ENCODE results near the gene MOB4.

The MOB4 gene

DNA sequence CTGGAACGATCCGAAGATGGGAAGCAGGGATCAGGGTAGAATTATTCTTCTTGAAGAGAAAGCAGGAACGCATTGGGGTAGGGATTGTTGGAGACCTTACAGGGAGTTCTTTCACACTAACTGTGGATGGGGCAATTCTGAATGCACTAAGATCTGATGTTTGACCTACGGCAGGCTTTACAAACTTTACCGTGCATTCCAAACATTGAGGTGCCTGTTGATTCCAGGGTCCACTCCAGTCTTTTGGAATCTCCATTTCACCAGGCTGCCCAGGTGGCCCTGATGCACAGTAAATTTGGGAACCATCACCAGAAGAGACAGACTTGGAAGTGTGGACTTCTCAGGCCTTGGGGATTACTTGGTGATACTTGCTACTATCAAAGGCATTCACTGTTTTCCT, 82.6 kb downstream of the MOB4 start:
- Histone ChIP-seq H3K9me2 (ENCODE audit: low read depth, low read length) (no peaks in the 10 kb centered on the region), H4K20me1 (ENCODE audit: insufficient read depth, low read length) (no peaks in the 10 kb centered on the region), H3K27me3 (ENCODE audit: insufficient read depth, low read length) (no peaks in the 10 kb centered on the region), H3K9me3 (ENCODE audit: low read length) (no peaks in the 10 kb centered on the region), H3K36me3 (ENCODE audit: insufficient read depth, low read length) (no peaks in the 10 kb centered on the region), H3F3A (ENCODE audit: insufficient read depth, low read length) (no peaks in the 10 kb centered on the region), H3K4me1 (ENCODE audit: insufficient read depth, low read length, severe bottlenecking) (peaks cover 5% of the 10 kb centered on the region), H3K27ac (ENCODE audit: low read depth, low read length, poor library complexity, severe bottlenecking) (no peak overlapping the region), H3K4me2 (ENCODE audit: low read length) (no peak overlapping the region), H3K4me3 (ENCODE audit: low read depth, low read length, poor library complexity, severe bottlenecking) (no peak overlapping the region), H2AFZ (ENCODE audit: low read length) (no peak overlapping the region), H3K9ac (ENCODE audit: low read length) (no peak overlapping the region), H3K79me2 (ENCODE audit: insufficient read depth, low read length) (no peaks in the 10 kb centered on the region)
- no peak for TF ChIP-seq CTCF (IDR thresholded peaks at IDR 0.05; ENCODE audit: low read length)
- no peak for TF ChIP-seq EZH2 (IDR thresholded peaks at IDR 0.05; ENCODE audit: borderline replicate concordance, low read length)

- peak overlapping the region; percentile 61 for H3K4me2 ChIP-seq (ENCODE audit: low read length)
- H3K27ac ChIP-seq (ENCODE audit: low read depth, low read length, poor library complexity, severe bottlenecking): no peak overlapping the region
- peak overlapping the region; percentile 17 for H3K4me3 ChIP-seq (ENCODE audit: low read depth, low read length, poor library complexity, severe bottlenecking)
- no peaks in the 10 kb centered on the region for H3K27me3 ChIP-seq (ENCODE audit: insufficient read depth, low read length)
- 0 out of 2 replicates have a peak overlapping the region, but pooled peaks have one; percentile 58 for H2AFZ ChIP-seq (ENCODE audit: low read length)
- no peaks in the 10 kb centered on the region for H3F3A ChIP-seq (ENCODE audit: insufficient read depth, low read length)
- H4K20me1 ChIP-seq (ENCODE audit: insufficient read depth, low read length): no peaks in the 10 kb centered on the region
- TF ChIP-seq CTCF (IDR thresholded peaks at IDR 0.05; ENCODE audit: low read length): peak; percentile 34; the same call in 1 of the 2 replicates
- TF ChIP-seq EZH2 (IDR thresholded peaks at IDR 0.05; ENCODE audit: borderline replicate concordance, low read length): no peak
- no peaks in the 10 kb centered on the region for H3K9me3 ChIP-seq (ENCODE audit: low read length)
- no peaks in the 10 kb centered on the region for H3K9me2 ChIP-seq (ENCODE audit: low read depth, low read length)
- peaks cover 5% of the 10 kb centered on the region for H3K4me1 ChIP-seq (ENCODE audit: insufficient read depth, low read length, severe bottlenecking)
- no peaks in the 10 kb centered on the region for H3K79me2 ChIP-seq (ENCODE audit: insufficient read depth, low read length)
- no peak overlapping the region for H3K9ac ChIP-seq (ENCODE audit: low read length)
- no peaks in the 10 kb centered on the region for H3K36me3 ChIP-seq (ENCODE audit: insufficient read depth, low read length)
Measured at GRCh38 chr2:197599285-197599965, 83.6 kb downstream of the MOB4 start.

DNA sequence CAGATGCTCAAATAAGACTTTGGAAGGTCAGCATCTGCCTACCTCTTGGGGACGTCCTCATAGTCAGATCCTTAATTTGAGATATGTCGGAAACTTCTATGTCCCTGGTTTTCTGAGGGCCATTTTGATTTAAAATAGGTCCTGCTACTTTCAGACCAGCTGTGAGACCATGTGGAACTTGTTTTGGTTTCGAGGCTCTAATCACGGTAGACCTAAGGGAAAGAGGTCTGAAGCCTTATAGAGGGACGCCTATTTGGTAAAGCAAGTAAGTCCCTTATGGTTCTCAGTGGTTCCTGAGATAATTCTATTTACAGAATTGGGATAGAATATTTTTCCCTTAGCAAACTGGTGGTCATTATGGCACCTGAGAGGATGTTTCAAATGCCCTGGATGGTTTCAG, 84.4 kb downstream of the MOB4 start:
- H3K9me3 ChIP-seq (ENCODE audit: low read length): no peaks in the 10 kb centered on the region
- H3F3A ChIP-seq (ENCODE audit: insufficient read depth, low read length): no peaks in the 10 kb centered on the region
- H3K36me3 ChIP-seq (ENCODE audit: insufficient read depth, low read length): no peaks in the 10 kb centered on the region
- H3K9me2 ChIP-seq (ENCODE audit: low read depth, low read length): no peaks in the 10 kb centered on the region
- no peak overlapping the region for H2AFZ ChIP-seq (ENCODE audit: low read length)
- no peak overlapping the region for H3K27ac ChIP-seq (ENCODE audit: low read depth, low read length, poor library complexity, severe bottlenecking)
- no peak overlapping the region for H3K4me3 ChIP-seq (ENCODE audit: low read depth, low read length, poor library complexity, severe bottlenecking)
- H3K4me2 ChIP-seq (ENCODE audit: low read length): no peak overlapping the region
- H3K27me3 ChIP-seq (ENCODE audit: insufficient read depth, low read length): no peaks in the 10 kb centered on the region
- no peaks in the 10 kb centered on the region for H3K79me2 ChIP-seq (ENCODE audit: insufficient read depth, low read length)
- no peak for TF ChIP-seq EZH2 (IDR thresholded peaks at IDR 0.05; ENCODE audit: borderline replicate concordance, low read length)
- H4K20me1 ChIP-seq (ENCODE audit: insufficient read depth, low read length): no peaks in the 10 kb centered on the region
- peaks cover 5% of the 10 kb centered on the region for H3K4me1 ChIP-seq (ENCODE audit: insufficient read depth, low read length, severe bottlenecking)
- no peak overlapping the region for H3K9ac ChIP-seq (ENCODE audit: low read length)

DNA sequence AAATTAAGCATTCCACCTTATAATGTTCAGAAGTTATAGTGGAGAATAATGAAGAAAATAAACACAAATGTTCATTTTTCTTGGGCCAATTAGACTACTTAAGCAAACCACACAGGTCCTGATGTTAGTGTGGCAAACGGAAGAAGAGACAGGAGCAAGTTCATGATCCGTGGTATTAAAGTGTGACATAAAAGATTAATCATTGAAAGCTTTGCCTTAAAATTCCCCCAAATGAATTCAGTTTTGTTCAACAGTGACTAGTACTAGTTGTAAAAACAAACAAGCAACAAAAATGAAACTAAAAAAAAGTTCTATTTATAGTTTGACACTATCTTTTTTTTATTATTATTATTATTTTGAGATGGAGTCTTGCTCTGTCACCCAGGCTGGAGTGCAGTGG, 85.9 kb downstream of the MOB4 start:
- Histone ChIP-seq H3K4me3 (ENCODE audit: low read depth, low read length, poor library complexity, severe bottlenecking) (no peak overlapping the region), H3K4me2 (ENCODE audit: low read length) (no peak overlapping the region), H3K9ac (ENCODE audit: low read length) (no peak overlapping the region), H3K9me2 (ENCODE audit: low read depth, low read length) (no peaks in the 10 kb centered on the region), H3K36me3 (ENCODE audit: insufficient read depth, low read length) (no peaks in the 10 kb centered on the region), H2AFZ (ENCODE audit: low read length) (no peak overlapping the region), H3K27me3 (ENCODE audit: insufficient read depth, low read length) (no peaks in the 10 kb centered on the region), H3F3A (ENCODE audit: insufficient read depth, low read length) (no peaks in the 10 kb centered on the region), H3K27ac (ENCODE audit: low read depth, low read length, poor library complexity, severe bottlenecking) (no peak overlapping the region), H3K9me3 (ENCODE audit: low read length) (no peaks in the 10 kb centered on the region), H3K4me1 (ENCODE audit: insufficient read depth, low read length, severe bottlenecking) (peaks cover 5% of the 10 kb centered on the region), H4K20me1 (ENCODE audit: insufficient read depth, low read length) (no peaks in the 10 kb centered on the region), H3K79me2 (ENCODE audit: insufficient read depth, low read length) (no peaks in the 10 kb centered on the region)
- no peak for TF ChIP-seq EZH2 (IDR thresholded peaks at IDR 0.05; ENCODE audit: borderline replicate concordance, low read length)
- TF ChIP-seq CTCF (IDR thresholded peaks at IDR 0.05; ENCODE audit: low read length): no peak
